Activated CD8-positive, alpha-beta memory T cell treated with anti-CD3 and anti-CD28 coated beads, Interleukin-2, amount 50 U/mL, for 1 hour (primary cell): ENCODE results near the gene MYLK.
"Not testable (repeated sequence)": the region's sequence is repeated elsewhere in the genome, so short reads cannot be mapped to it uniquely, and the experiment has no call there.

Source experiments
- DNase-seq: peaks from one replicate; pipeline ENCODE4 v3.0.0-alpha.2; 2020; ENCODE audit errors: extremely low read depth

The MYLK gene

GRCh38 chr3:123749711-123750110, 134.4 kb downstream of the MYLK start:
- no peak for DNase-seq

GRCh38 chr3:123745184-123745855, 138.8 kb downstream of the MYLK start:
- DNase-seq = no peak

GRCh38 chr3:123744064-123744463, 140.1 kb downstream of the MYLK start:
- no peak for DNase-seq

- DNase-seq = no peak
These were observed 141.0 kb downstream of the MYLK start for GRCh38 chr3:123743121-123743520.

GRCh38 chr3:123741041-123741511, 143.1 kb downstream of the MYLK start:
- DNase-seq = no peak

GRCh38 chr3:123740391-123740822, 143.7 kb downstream of the MYLK start:
- no peak for DNase-seq

- no peak for DNase-seq
These were observed 144.4 kb downstream of the MYLK start for GRCh38 chr3:123739754-123740153.

- DNase-seq = no peak
These were observed 145.0 kb downstream of the MYLK start for GRCh38 chr3:123739106-123739505.

- DNase-seq = not testable (repeated sequence)
These were observed 145.6 kb downstream of the MYLK start for GRCh38 chr3:123738522-123738921.

- DNase-seq = no peak
These were observed 147.0 kb downstream of the MYLK start for GRCh38 chr3:123737168-123737567.

GRCh38 chr3:123735456-123735855, 148.7 kb downstream of the MYLK start:
- no peak for DNase-seq

- no peak for DNase-seq
These were observed 149.6 kb downstream of the MYLK start for GRCh38 chr3:123734527-123734902.

GRCh38 chr3:123733805-123734526, 150.2 kb downstream of the MYLK start:
- no peak for DNase-seq

- no peak for DNase-seq
These were observed 150.8 kb downstream of the MYLK start for GRCh38 chr3:123733341-123733740.

- DNase-seq = no peak
These were observed 151.7 kb downstream of the MYLK start for GRCh38 chr3:123732447-123732846.

- no peak for DNase-seq
These were observed 153.3 kb downstream of the MYLK start for GRCh38 chr3:123730829-123731228.

- DNase-seq = no peak
These were observed 155.1 kb downstream of the MYLK start for GRCh38 chr3:123728991-123729390.

- DNase-seq = no peak
These were observed 156.1 kb downstream of the MYLK start for GRCh38 chr3:123728014-123728413.

GRCh38 chr3:123725652-123726400, 158.3 kb downstream of the MYLK start:
- DNase-seq = no peak

GRCh38 chr3:123724306-123724705, 159.8 kb downstream of the MYLK start:
- no peak for DNase-seq

GRCh38 chr3:123723522-123724168, 160.5 kb downstream of the MYLK start:
- DNase-seq = no peak

GRCh38 chr3:123723070-123723469, 161.1 kb downstream of the MYLK start:
- DNase-seq = no peak
